COLO829 (cell line): ENCODE results near the gene FBXO31.
"Not testable (repeated sequence)": the region's sequence is repeated elsewhere in the genome, so short reads cannot be mapped to it uniquely, and the experiment has no call there.

Source experiments
- DNase-seq: peaks from one replicate; pipeline ENCODE4 v3.0.0; 2012; ENCODE audit warnings: low spot score

FBXO31 gene

DNA sequence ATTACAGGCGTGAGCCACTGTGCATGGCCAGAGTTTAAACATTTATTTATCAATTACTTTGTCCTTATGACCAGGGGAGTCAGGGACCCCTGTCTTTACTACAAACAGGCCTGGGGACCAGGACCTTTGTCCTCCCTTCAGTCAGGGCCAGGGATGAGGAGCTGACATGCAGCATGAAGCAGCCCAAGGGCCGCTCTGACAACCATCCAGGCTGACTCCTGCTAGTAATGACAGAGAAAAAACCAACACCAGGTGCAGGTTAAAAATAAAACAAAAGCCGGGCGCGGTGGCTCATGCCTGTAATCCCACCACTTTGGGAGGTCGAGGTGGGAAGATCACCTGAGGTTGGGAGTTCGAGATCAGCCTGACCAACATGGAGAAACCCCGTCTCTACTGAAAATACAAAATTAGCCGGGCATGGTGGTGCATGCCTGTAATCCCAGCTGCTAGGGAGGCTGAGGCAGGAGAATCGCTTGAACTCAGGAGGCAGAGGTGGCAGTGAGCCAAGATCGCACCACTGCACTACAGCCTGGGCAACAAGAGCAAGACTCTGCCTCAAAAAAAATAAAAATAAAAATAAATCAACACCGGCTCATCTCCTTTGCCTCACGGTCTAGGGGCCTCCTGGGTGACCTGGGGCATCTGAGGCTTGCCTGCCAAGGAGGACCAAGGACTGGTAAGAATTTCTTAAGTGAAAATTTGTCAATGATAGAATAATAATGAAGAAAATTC is 20.6 kb downstream of the FBXO31 start:
- DNase-seq: not testable (repeated sequence)

DNA sequence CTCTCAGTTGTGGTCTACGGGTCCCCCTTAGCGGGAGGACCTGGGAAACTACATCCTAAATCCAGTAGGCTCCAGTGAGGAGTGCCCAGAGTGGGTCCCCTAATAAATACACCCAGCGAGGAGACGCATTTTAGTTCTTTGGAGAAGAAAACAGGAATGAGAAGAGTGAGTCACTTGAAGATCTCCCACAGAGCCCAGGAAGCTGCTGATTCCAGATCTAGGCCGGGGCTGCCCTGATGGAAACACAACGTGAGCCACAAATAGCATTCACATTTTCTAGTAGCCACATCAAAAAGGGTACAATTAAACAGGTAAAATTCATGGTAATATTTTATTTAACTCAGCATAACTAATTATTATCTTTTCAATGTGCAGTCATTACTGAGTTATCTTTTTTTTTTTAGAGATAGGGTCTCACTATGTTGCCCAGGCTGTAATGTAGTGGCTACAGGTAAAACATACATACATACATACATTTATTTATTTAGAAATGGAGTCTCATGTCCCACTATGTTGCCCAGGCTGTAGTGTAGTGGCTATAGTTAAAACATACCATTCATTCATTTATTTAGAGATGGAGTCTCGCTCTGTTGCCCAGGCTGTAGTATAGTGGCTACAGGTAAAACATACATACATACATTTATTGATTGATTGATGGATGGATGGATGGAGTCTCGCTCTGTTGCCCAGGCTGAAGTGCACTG is 21.5 kb downstream of the FBXO31 start:
- DNase-seq: no peak

DNA sequence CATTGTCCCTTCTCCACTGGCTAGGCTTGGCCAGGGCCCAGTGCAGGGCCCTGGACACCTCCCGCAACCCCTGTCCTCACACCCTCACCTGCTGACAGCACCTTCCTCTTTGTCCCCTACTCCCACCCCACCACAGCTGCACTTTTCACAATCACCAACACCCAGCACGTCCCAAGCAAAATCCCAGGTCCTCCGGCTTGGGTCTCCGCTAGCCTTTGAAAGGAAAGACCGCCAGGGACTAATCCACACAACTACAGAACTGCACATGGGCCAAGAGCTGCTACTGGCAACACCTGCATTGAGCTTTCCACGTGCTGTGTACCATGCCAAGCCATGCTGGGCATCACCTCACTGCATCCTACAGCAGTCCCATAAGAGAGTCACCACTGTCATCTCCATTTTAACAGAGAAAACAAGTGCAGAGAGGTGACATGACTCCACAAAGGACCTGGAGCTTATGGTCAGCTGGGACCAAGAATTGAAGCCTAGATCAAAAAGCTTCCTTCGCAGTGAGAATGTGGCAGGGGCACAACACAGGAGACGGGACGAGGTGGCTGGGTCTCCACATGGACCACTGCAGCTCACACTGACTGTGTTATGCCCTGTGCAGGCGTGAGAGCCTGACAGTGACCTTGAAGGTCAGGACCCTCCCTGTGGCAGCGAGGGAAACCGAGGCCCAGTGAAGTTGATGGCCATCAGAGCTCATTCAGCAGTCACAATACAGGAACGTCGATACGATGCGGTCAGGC is 22.5 kb downstream of the FBXO31 start:
- no peak for DNase-seq

DNA sequence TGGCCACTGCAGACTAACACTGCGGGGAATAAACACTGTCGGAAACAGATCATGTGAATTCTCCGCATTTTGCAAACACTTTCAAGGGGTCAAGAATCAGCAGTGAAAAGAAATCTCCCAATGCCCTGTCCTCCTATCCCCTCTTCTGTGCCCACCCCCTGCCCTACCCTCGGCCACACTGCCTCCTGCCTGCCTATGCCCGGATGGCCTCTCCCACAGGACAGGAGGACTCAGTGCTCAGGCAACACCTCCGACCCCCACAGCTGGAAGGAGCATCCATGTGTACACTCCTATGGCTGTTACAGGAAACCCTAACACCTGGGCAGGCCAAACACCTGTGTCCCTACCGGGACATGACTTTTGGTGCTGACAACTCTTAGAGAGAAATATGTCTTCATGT is 24.5 kb downstream of the FBXO31 start:
- DNase-seq: no peak

DNA sequence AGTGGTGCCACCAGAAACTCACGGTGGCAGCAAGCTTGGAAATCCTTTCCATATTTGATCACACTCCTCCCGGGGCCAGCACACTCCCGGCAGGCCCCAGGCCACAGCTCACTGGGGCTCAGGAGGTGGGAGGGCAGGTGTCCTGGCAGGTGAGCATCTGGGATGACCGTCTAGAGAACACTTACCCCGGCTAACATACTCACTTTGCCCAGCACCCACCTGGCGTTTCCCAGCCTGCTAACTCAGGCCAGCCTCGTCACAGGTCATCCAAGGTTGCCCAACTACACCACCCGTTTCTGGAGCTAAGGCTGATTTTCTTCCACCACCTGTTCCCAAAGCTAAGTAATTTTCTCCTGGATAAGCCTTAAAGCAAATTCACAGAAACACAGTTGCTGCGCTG is 24.9 kb downstream of the FBXO31 start:
- DNase-seq: no peak

DNA sequence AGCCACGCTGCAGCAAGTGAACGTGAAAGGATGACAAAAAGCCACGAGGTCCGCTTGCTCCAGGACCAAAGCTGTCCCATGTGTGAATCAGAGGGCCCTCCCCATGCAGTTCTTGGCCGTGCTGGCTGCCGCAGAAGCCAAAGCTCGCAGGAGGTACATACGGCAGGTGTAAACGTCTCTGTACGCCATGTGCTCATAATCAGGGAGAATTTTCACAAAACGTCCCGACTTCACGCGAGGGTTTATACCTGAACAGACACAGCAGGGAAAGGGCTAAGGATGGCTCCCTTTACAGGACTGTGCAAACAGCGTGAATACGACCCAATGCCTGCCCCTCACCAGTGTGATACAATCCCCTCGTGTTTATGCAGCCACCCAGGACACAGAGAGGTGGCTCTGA is 25.3 kb downstream of the FBXO31 start:
- DNase-seq: no peak

DNA sequence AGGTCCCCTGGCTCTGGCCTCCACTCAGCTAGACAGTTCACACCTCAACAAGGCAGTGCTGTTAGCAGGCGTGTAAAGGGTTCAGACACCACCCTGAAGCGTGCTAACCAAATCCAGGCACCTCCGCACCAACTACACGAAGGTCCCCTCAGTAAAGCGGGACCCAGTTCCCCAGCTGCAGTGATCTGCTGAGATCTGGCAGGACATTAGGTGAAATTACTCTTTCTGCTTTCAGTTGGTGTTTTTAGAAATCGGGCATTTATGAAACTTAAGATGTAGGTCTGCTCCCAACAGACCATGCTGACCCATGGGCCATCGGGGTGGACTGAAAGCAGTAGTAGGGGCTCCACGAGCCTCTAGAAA is 27.1 kb downstream of the FBXO31 start:
- no peak for DNase-seq

DNA sequence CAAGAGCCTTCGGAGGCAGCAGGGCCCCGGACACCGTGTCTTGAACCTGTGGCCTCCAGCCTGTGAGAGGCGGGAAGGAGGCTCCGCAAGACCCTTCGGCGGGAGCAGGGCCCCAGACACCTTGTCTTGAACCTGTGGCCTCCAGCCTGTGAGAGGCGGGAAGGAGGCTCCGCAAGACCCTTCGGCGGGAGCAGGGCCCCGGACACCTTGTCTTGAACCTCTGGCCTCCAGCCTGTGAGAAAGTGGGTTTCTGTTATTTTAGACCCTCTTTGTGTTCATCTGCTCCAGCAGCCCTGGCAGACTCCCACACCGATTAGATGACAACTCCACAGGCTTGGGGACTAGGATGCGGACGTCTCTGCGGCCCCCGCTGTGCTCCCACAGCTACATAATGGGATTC is 30.0 kb downstream of the FBXO31 start:
- DNase-seq: no peak

DNA sequence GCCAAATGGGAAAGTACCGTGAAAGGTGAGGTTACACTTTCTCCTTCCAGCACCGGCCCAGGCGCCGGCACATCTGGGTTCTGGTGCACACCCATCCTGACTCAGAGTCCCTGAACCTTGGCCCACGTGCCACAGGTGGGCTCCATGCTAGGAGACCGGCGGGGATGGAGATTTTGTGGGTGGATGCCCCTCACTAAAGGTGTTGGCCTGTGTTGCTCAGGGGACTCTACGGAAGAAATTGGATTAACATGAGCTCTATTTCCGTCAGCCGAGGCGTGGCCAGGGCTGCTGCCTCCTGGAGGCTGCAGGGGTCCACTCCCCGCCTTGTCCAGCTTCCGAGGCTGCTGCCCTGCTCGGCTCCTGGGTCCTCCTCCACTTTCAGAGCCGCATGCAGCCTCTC is 30.8 kb downstream of the FBXO31 start:
- no peak for DNase-seq

DNA sequence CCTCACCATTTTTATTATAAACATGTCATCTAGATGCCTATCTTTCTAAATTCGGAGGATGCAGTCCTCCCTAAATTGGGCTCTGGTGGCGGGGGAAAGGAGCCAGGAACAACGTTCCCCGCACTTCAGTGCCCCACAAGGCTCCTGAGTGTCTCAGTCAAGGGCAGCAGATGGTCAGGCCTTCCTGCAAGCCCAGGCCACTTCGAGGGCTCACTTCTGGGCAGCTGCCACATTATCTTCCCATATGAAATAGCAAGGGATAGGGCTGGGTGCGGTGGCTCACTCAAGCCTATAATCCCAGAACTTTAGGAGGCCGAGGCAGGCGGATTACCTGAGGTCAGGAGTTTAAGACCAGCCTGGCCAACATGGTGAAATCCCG is 32.3 kb downstream of the FBXO31 start:
- DNase-seq: no peak

DNA sequence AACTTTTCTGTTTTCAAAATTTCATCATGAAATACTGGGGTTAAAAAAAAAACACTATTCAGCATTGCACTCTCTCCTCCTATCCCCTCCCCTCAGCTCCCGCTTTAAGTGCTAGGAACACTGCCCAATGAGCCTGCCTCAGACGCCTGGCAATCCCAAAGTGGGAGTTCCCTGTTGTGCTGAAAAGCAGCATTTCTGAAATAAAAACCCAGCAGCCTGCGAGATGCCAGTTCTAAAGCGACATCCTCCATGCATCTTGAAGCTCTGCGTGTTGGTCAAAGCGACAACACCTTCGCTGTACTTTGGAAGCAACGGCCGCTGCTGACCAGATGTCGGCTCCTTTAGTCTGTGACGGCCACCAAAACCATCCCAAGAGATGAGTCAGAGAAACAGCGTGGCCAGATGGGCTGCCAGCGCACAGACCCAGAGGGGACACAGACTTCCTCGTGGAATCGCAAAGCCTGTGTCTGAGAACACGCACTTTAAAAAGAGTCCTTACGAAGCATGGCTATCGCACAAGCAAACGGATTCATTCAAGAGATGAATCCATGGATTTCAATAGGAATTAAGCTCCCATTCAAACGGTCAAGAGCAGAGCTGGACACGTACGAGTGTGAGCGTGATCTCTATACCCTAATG is 32.8 kb downstream of the FBXO31 start:
- DNase-seq: no peak

DNA sequence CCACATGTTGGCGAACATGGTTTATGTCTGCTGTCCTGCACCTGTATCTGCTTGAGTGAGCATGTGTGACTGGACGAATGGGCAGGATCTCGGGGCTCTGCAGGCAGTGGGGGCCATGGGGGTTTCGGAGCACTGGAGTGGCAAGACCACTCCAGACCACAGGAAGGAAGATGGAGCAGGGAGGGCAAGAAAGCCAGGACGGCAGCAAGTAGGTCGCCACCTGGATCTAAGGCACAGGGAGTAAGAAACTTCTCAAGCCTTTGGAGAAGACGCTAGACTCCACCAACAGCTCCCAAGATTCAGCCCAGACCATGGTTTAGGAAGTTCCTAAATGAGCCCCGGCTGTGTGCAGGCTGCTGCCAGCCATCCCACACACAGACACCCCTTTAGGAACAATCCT is 33.5 kb downstream of the FBXO31 start:
- no peak for DNase-seq

DNA sequence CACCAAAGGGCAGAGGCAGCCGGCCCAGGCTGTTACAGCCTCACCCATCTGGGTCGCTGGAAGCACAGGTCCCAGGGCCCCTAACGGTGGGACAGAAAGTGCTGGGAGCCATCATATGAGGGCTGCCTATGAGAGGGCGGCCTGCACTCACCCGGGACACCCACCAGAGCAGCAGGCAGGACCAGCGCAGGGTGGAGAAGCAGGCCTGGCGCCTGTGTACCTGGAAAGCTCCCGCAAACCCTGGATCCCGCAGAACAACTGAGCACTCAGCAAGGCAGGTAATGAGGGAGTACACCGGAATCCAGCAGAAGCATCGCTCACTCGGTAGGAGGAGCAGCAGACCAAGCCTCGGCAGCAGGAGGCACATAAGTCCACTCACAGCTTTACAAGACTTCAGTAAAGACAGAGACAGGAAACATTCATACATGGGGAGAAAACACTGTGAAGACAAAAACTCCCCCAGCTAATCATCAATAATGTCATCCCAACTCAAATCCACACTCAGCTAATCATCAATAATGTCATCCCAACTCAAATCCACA is 34.9 kb downstream of the FBXO31 start:
- DNase-seq: no peak

DNA sequence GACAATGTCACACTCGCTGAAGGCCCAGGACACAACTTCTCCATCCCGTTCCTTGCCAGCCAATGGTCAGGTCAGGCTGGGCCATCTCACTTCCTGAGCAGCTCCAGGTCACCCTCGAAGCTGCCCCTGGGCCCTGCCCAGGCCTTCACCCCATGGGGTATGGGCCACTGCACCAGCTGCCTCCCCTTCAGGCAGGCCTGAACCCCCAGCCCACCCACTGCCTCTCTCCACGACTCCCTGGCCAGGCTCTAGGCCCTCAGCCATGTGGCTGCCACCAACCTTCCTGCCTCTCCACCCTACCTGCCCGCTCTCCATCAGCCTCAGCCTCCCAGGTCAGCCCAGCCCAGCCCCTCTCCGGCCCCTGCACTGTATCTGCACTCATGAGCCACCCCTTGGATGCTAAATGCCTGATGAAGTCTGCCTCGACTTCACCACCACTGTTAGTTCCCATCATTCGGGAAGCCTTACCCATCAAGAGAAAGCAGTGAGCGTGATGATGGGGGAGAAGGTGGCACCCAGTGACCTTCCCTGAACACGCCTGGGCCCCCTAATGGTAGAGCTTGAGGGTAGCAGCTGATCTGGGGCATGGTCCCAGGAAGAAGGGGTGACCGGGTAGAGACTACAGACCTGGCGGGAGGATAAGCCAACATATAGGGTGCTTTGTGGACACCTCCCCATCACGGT is 35.5 kb downstream of the FBXO31 start:
- DNase-seq: no peak

DNA sequence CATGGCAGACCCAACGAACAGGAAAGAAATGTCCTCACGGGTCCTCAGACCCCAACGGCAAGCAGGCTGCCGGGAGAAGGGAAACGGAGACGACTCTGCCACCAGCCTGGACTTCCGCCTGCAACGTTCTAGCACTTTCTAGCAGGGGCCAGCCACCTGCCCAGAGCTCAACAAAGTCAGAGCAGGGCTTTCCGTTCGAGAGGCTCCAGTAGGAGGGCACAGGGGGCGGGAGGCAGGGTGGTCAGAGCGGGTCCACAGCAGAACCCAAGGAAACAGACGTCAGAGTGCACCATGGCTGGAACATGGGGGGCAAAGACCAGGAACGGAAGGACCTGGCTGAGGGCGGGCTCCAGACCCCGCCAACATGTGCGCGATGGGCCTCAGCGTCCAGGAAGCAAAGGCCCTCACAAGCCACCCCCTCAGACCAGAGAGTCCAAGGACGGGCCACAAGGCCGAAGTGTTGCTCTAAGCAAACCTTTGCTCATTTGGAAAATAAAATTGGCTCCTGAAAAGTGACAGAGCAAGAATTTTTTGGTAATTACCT is 37.0 kb downstream of the FBXO31 start:
- DNase-seq: no peak

DNA sequence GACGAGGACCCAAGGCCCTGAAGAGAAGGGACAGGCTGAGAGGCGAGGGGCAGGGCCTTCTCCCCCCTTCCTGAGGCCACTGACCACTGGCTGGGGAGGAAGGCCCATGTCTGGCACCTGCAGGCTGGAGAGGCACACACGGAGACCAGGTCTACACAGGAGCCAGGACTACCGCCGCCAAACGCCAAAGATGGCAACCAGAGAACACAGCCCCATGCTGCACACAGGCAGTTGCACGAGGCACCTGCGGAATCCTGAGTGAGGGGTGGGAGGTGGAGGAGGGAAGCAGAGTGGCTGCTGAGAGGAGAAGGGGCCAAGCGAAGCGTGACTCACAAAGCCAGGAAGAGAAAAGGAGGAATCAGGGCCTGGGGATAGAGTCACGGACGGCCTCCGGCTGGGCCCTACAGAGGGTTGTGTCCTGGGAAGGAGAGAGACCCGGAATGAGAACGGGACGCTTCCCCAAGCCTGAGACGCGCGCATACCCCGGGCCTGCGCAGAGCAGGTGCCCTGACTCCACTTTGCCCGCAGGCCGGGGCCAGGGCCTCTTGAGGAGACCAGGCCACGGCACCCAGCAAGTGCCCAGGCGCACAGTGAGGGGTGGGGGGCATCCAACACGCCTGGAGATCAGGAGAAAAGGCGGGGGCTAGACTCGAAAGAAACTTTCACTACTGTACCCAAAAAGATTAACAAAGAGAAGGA is 37.7 kb downstream of the FBXO31 start:
- no peak for DNase-seq

DNA sequence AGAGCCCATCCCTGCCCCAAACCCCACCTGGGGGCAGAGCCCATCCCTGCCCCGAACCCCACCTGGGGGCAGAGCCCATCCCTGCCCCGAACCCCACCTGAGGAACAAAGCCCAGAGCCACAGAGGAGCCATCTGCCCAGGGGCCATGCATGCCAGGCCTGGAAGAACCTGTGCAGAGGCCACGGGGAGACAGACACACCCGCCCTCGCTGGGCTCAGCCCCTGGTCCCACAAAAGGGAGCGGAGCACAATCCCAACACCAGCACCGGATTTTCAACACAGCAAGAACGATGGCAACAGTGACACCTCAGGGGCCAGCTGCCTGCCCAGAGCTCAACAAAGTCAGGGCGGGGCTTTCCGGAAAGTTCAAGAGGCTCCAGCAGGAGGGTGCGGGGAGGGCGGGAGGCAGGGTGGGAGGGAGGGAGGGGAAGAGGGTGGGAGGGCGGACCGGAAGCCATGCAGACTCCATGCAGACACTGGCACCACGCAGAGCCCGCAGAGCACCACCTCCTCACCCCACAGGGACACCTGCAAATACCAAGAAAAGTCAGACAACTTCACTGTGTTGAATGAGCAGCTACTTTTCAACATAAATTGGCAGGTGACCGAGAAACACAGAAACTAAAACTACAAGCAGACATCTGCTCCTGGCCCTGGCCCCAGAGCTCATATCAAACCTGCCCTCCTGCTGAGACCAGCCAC is 38.5 kb downstream of the FBXO31 start:
- DNase-seq: no peak

DNA sequence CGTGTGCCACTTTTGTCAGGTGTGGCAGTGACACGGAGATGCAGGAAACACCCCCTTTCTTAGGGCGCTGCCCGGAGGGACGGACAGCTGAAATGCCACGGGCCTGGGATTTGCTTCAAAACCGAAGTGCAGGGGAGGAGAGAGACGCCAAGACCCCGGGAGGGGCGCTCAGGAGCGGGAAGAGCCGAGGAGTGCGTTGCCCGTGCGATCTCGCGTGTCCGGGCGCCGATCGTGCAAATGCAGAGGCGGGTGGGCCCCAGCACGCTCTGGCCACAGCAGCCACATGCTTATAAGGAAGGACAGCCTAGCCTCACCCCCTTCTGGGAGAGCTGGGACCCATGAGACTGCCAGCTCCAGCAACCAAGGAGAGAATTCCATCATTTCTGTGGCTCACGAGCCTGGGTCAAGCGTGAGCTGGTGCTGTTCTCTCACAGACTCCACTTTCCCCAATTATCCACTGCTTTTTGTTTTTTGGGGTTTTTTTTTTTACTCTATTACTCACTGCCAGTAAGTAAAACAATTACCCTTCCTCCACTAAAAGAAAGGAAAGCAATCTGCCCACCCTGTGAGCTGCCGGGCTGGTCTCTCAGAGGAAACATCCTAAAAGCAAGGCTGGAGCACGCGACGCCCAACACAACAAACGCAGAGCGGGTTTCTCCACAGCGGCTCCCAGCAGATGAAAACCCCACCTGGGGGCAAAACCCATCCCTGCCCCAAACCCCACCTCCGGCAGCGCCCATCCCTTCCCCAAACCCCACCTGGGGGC is 39.2 kb downstream of the FBXO31 start:
- DNase-seq: no peak

DNA sequence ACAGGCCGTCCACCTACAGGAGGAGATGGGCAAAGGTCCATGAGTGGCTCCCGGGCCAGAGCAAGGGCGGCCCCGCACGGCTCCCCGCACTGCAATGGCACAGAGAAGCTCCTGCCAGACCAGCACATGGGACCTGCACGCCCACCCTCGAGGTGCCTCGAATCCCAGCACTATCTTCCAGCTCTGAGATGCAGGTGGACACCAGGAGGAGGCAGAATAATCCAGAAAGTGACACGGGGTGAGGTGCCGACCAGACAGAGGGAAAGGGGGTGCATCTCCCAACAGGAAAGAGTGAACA is 39.9 kb downstream of the FBXO31 start:
- DNase-seq: no peak
